ENCODE measurements around the gene WSB2.

GRCh38 chr12:118038137-118038536 lies 22.8 kb downstream of the WSB2 start:
- TF ChIP-seq CTCF (IDR thresholded peaks at IDR 0.05 in 8 of 11, conservative IDR thresholded peaks at IDR 0.05 in 3 of 11), result no peak
- no peak for TF ChIP-seq POLR2A (IDR thresholded peaks at IDR 0.05)
- no peak for TF ChIP-seq POLR2AphosphoS5 (IDR thresholded peaks at IDR 0.05)

Data from spleen (tissue), 7 donors.